ENCODE data around the gene PDE4D.
"Not testable (repeated sequence)": the region's sequence is repeated elsewhere in the genome, so short reads cannot be mapped to it uniquely, and the experiment has no call there.

Gene PDE4D

DNA sequence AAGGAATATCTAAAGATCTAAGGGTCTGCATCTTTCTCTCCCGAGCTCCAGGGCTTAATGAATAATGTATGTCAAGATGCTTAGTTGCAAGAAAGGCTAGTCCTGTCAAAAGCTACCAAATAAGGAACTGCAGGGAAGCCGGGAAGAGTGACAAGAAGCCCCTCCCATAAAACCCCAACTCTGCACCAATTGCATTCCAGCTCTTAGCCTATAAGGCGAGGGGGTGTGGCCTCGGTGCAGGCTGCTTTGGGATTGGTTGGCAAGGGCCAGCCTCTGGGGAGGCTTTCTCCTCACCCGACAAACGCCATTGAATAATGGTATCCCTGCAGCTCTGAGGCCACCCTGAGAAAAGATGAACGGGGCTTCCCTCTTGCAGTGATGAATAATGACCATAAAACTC, 893.7 kb downstream of the PDE4D start:
- TF ChIP-seq TAF1 (IDR thresholded peaks at IDR 0.05; ENCODE audit: low read depth, low read length) (no peak), PAX5 (IDR thresholded peaks at IDR 0.05; ENCODE audit: insufficient read depth, low read length, severe bottlenecking) (no peak)
- FAIRE-seq (no peak), DNase-seq (ENCODE audit: insufficient read length, low spot score) (no peak)

DNA sequence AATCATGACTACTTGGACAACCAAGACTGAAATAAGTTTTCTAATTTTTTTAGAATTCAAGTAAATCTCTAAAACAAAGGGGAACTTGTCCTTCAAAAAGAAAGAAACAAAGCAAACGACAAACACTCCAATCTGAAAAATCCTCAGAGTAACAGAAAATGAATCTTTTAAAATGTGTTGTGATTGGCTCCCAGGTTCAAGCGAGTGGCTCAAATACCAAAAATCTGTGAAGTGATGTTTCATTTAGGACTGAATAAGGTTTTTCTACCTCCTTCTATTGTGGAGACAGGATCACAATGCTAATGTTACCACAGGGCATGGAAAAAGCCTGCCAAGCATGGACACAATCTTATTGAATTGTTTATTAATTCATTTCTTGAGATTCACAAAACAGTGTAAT, 895.0 kb downstream of the PDE4D start:
- no peak for DNase-seq (ENCODE audit: insufficient read length, low spot score)
- TF ChIP-seq PAX5 (IDR thresholded peaks at IDR 0.05; ENCODE audit: insufficient read depth, low read length, severe bottlenecking) (no peak), POLR2AphosphoS5 (IDR thresholded peaks at IDR 0.05; ENCODE audit: low read depth, low read length) (no peak), SPI1 (IDR thresholded peaks at IDR 0.05; ENCODE audit: low read depth, low read length) (no peak), TAF1 (IDR thresholded peaks at IDR 0.05; ENCODE audit: low read depth, low read length) (no peak), POLR2A (IDR thresholded peaks at IDR 0.05; ENCODE audit: low read depth, low read length) (no peak), POU2F2 (IDR thresholded peaks at IDR 0.05; ENCODE audit: low read depth, low read length) (no peak)
- FAIRE-seq, result no peak

DNA sequence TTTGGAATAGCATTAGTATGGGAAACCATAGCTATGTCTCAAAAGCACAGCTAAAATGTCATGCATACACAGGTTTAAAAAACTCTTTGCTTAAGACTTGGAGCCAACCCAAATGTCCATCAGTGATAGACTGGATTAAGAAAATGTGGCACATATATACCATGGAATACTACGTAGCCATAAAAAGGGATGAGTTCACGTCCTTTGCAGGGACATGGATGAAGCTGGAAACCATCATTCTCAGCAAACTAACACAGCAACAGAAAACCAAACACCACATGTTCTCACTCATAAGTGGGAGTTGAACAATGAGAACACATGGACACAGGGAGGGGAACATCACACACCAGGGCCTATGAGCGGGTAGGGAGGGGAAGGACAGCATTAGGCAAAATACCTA, 897.7 kb downstream of the PDE4D start:
- DNase-seq (ENCODE audit: insufficient read length, low spot score); FAIRE-seq: not testable (repeated sequence)

DNA sequence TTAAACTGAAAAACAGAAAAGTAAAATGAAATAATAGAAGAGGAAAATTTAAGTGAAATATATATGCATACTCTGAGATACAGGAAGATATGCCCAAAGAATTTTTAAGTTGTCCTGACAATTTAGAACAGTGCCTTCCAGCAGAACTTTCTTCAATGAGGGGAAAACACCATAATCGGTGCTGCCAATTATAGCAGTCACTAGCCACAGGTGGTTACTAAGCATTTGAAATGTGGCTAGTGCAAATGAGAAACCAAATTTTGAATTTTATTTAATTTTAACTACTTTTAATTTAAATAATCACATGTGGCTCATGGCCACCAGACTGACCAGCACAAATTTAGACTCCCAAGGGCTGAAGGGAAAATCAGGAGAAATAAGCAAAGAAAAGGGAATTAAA, 900.1 kb downstream of the PDE4D start:
- FAIRE-seq (no peak), DNase-seq (ENCODE audit: insufficient read length, low spot score) (no peak)
- TF ChIP-seq PAX5 (IDR thresholded peaks at IDR 0.05; ENCODE audit: insufficient read depth, low read length, severe bottlenecking) (no peak), SPI1 (IDR thresholded peaks at IDR 0.05; ENCODE audit: low read depth, low read length) (no peak)

DNA sequence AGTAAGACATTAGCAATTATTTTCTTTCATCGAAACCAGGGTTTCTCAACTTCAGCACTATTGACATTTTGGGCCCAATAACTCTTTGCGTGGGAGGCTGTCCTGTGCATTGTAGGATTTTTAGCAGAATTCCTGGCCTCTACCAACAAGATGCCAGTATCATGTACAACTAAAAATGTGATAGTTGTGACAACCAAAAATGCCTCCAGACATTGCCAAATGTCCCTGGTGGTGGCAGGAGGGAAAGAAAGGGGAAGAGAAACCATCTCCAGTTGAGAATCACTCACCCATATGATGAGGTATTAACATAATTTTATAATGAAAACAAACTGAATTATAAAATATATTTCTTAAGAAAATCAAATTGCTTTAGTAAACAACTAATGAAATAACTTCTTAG, 904.6 kb downstream of the PDE4D start:
- no peak for FAIRE-seq
- TF ChIP-seq PAX5 (IDR thresholded peaks at IDR 0.05; ENCODE audit: insufficient read depth, low read length, severe bottlenecking) (no peak), SPI1 (IDR thresholded peaks at IDR 0.05; ENCODE audit: low read depth, low read length) (peak; percentile 60), POLR2A (IDR thresholded peaks at IDR 0.05; ENCODE audit: low read depth, low read length) (no peak), POLR2AphosphoS5 (IDR thresholded peaks at IDR 0.05; ENCODE audit: low read depth, low read length) (no peak), TAF1 (IDR thresholded peaks at IDR 0.05; ENCODE audit: low read depth, low read length) (no peak), POU2F2 (IDR thresholded peaks at IDR 0.05; ENCODE audit: low read depth, low read length) (no peak)
- DNase-seq (ENCODE audit: insufficient read length, low spot score), result no peak

DNA sequence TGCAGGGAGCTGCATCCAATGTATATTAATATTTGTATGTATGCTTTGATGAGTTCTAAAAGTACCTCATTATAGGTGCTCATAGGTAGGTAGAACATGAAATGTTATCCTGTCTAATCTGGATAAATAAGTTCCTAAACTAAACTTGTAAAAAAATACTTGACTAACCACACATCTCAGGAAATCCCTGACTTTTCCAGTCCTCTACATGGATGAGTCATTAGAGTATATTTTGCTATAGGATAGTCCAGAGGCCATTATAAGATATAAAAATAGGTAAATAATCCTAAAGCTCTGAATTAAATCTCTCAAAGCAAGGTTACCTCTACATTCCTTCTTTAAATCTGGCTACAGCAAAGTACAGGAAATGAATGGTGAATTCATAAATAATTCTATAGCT, 906.3 kb downstream of the PDE4D start:
- no peak for DNase-seq (ENCODE audit: insufficient read length, low spot score)
- FAIRE-seq, result no peak
- TF ChIP-seq POU2F2 (IDR thresholded peaks at IDR 0.05; ENCODE audit: low read depth, low read length) (no peak), POLR2AphosphoS5 (IDR thresholded peaks at IDR 0.05; ENCODE audit: low read depth, low read length) (no peak), POLR2A (IDR thresholded peaks at IDR 0.05; ENCODE audit: low read depth, low read length) (no peak), TAF1 (IDR thresholded peaks at IDR 0.05; ENCODE audit: low read depth, low read length) (no peak), PAX5 (IDR thresholded peaks at IDR 0.05; ENCODE audit: insufficient read depth, low read length, severe bottlenecking) (no peak), SPI1 (IDR thresholded peaks at IDR 0.05; ENCODE audit: low read depth, low read length) (no peak)

DNA sequence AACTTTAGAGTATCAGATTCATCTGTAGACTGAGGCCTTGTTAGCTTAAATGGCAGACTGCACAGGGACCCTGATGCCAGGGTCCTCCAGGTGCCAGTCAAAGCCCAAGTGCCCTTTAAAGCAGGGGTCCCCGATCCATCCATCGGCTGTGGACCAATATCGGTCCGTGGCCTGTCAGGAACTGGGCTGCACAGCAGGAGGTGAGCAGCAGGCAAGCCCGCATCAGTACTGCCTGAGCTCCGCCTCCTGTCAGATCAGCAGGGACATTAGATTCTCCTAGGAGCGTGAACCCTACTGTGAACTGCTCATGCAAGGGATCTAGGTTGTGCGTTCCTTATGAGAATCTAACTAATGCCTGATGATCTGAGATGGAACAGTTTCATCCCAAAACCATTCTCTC, 907.2 kb downstream of the PDE4D start:
- FAIRE-seq (no peak), DNase-seq (ENCODE audit: insufficient read length, low spot score) (no peak)
- TF ChIP-seq POU2F2 (IDR thresholded peaks at IDR 0.05; ENCODE audit: low read depth, low read length), result no peak
- no peak for TF ChIP-seq TAF1 (IDR thresholded peaks at IDR 0.05; ENCODE audit: low read depth, low read length)
- no peak for TF ChIP-seq POLR2AphosphoS5 (IDR thresholded peaks at IDR 0.05; ENCODE audit: low read depth, low read length)
- no peak for TF ChIP-seq SPI1 (IDR thresholded peaks at IDR 0.05; ENCODE audit: low read depth, low read length)
- no peak for TF ChIP-seq PAX5 (IDR thresholded peaks at IDR 0.05; ENCODE audit: insufficient read depth, low read length, severe bottlenecking)
- TF ChIP-seq POLR2A (IDR thresholded peaks at IDR 0.05; ENCODE audit: low read depth, low read length), result no peak

DNA sequence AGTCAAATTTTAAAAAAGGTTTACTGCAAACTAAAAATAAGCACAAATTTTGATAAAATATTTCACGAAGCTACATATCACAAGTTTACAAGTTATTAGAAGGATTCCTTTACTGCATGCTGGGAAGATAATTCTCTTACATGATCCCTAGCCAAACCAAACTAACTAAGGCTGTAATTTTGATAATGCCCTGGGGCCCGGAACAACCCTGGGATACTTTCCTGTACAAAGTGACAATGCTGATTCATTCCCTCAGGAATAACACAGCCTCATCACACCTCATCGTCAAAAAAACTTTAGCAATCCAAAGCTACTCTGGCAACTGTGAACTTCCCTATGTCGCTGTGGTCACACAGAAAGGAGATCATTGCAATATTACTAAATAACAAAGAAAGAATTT, 907.8 kb downstream of the PDE4D start:
- TF ChIP-seq TAF1 (IDR thresholded peaks at IDR 0.05; ENCODE audit: low read depth, low read length), result no peak
- TF ChIP-seq SPI1 (IDR thresholded peaks at IDR 0.05; ENCODE audit: low read depth, low read length), result no peak
- no peak for TF ChIP-seq POLR2A (IDR thresholded peaks at IDR 0.05; ENCODE audit: low read depth, low read length)
- no peak for TF ChIP-seq POLR2AphosphoS5 (IDR thresholded peaks at IDR 0.05; ENCODE audit: low read depth, low read length)
- TF ChIP-seq POU2F2 (IDR thresholded peaks at IDR 0.05; ENCODE audit: low read depth, low read length), result no peak
- no peak for TF ChIP-seq PAX5 (IDR thresholded peaks at IDR 0.05; ENCODE audit: insufficient read depth, low read length, severe bottlenecking)
- DNase-seq (ENCODE audit: insufficient read length, low spot score) (no peak), FAIRE-seq (no peak)

DNA sequence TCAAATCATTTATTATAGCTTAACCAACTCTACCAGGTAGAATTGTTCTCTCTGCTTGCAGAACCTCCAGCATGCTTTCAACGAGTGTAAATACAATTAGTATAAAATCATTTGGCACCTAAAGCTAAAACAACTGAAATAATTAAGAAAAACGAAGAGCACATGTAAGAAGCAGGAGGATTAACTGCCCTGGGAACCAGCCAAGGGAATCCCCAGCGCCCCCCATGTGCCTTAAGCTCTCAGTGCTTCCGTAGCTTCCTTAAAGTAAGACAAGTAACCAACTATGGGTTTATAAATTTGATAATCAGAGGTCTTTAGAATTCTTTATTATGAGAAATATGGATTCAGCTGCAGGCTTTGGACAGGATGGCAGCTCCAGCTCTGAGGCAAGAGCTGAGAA, 908.2 kb downstream of the PDE4D start:
- DNase-seq (ENCODE audit: insufficient read length, low spot score), result no peak
- no peak for FAIRE-seq
- TF ChIP-seq POU2F2 (IDR thresholded peaks at IDR 0.05; ENCODE audit: low read depth, low read length), result no peak
- TF ChIP-seq PAX5 (IDR thresholded peaks at IDR 0.05; ENCODE audit: insufficient read depth, low read length, severe bottlenecking), result no peak
- TF ChIP-seq SPI1 (IDR thresholded peaks at IDR 0.05; ENCODE audit: low read depth, low read length), result no peak
- TF ChIP-seq TAF1 (IDR thresholded peaks at IDR 0.05; ENCODE audit: low read depth, low read length), result no peak
- no peak for TF ChIP-seq POLR2AphosphoS5 (IDR thresholded peaks at IDR 0.05; ENCODE audit: low read depth, low read length)
- TF ChIP-seq POLR2A (IDR thresholded peaks at IDR 0.05; ENCODE audit: low read depth, low read length), result no peak

DNA sequence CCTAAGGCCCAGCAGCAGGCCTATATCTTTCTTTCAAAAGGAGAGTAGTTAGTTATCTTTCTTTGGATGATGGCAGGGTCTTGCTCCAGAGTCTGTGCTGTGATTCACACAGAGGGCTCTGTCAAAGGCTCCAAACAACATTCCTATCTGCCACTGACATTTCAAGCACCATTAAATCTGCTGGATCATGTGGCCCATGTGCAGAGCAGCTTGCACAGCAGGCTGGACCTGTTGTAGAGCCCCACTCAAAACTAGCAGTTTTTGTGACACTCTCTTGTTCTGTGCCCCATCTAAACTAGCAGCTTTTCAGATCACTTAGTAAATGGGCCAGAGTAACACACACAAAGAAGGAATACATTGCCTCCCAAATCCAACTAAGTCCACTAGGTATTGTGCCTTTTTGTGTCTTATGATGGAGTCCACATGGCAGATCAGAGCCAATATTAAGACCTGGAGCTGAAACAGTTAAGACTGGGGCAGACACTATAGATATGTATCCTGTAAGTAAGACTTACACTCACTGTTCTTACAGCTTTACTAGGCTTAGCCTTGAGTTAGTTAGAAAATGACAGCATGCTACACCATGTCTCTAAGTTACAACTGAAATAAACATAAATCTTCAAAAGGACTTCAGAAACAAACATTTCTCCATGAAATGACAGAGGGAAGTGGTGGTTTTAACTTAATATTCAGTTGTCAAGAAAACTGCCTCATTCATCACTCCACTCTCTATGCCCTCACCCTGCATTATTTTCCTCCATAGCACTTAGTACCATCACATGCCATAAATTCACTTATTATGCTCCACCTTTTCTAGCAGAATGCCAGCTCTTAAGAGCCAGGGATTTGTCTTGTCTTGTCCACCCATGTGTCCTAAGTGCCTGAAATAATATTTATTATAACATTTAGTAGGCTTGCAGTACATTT, 909.7 kb downstream of the PDE4D start:
- TF ChIP-seq PAX5 (IDR thresholded peaks at IDR 0.05; ENCODE audit: insufficient read depth, low read length, severe bottlenecking) (no peak), POLR2A (IDR thresholded peaks at IDR 0.05; ENCODE audit: low read depth, low read length) (no peak), SPI1 (IDR thresholded peaks at IDR 0.05; ENCODE audit: low read depth, low read length) (no peak), POU2F2 (IDR thresholded peaks at IDR 0.05; ENCODE audit: low read depth, low read length) (no peak), TAF1 (IDR thresholded peaks at IDR 0.05; ENCODE audit: low read depth, low read length) (no peak), POLR2AphosphoS5 (IDR thresholded peaks at IDR 0.05; ENCODE audit: low read depth, low read length) (no peak)
- no peak for DNase-seq (ENCODE audit: insufficient read length, low spot score)
- FAIRE-seq, result no peak
